Activated CD4-positive, alpha-beta T cell treated with anti-CD3 and anti-CD28 coated beads, Interleukin-2, amount 10 ng/mL, durations not matched to agents 7 days and 5 days (primary cell): ENCODE data around the gene NELFB. TPM values are rescaled to one million over a fixed set of nuclear protein-coding genes. Genes with fewer than 3 reads are reported as not detected.

Experiments used
- CTCF ChIA-PET: fragments of 350-600 bp; sonication (Branson Sonifier 250); formaldehyde crosslinking; loops from one replicate; lab custom pipeline; 2021; ENCODE audit warnings: antibody characterized with exemption; lab: Charles Lee
- POLR2A ChIA-PET: fragments of 350-600 bp; sonication (Branson Sonifier 250); formaldehyde crosslinking; loops from one replicate; lab custom pipeline; 2021; ENCODE audit warnings: antibody characterized with exemption; lab: Charles Lee
- DNase-seq: peaks from one replicate; pipeline ENCODE4 v3.0.0-alpha.2; 2020
- H3K27ac Mint-ChIP-seq: one replicate; pipeline ENCODE4 v1.8.0; 2021; ENCODE audit warnings: mild to moderate bottlenecking, moderate library complexity, mixed read lengths
- H3K27me3 Mint-ChIP-seq: one replicate; pipeline ENCODE4 v1.8.0; 2021; ENCODE audit warnings: mixed read lengths
- H3K36me3 Mint-ChIP-seq: one replicate; pipeline ENCODE4 v1.8.0; 2021; ENCODE audit warnings: low read depth, mixed read lengths
- H3K4me1 Mint-ChIP-seq: one replicate; pipeline ENCODE4 v1.8.0; 2021; ENCODE audit warnings: mixed read lengths
- H3K4me3 Mint-ChIP-seq: one replicate; pipeline ENCODE4 v1.8.0; 2021; ENCODE audit warnings: mild to moderate bottlenecking, moderate library complexity, mixed read lengths
- H3K9me3 Mint-ChIP-seq: one replicate; pipeline ENCODE4 v1.8.0; 2021; ENCODE audit warnings: mixed read lengths
- total RNA-seq, 2 experiments: library from RNA; stranded (reverse); gene quantifications; one replicate each; pipeline ENCODE4 v1.2.3, GENCODE V29; 2021

NELFB gene
- total RNA-seq, 2 experiments from 2014 or later, result 54.1 to 66.6 TPM

DNA sequence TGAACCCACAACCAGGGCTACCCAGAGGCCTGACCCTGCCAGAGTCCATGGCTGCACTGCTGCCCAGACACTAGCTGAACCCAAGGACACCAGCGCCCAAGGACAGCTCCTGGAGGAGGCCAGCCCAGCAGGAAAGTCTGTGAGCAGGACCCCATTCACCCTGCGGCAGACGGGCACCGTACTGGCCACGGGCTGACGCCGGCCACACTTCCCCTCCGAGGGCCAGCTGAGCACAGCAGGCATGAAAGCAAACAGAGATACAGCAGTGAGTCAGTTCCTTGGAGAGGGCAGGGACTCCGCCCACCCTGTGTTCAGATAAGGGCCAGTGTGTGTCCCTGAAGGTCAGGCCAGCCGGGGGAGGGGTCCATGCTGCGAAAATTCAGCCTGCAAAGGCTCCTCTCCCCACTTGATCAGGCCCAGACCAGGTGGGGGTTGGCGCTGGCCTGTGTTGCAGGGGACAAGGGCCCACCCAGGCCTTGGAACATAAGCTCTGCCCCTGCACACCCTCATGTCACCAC is 36.3 kb upstream of the NELFB start:
- H3K36me3 Mint-ChIP-seq, result peaks cover 2% of the 10 kb centered on the region

GRCh38 chr9:137219757-137220316 is 35.3 kb upstream of the NELFB start:
- H3K27me3 Mint-ChIP-seq, result no peaks in the 10 kb centered on the region
- POLR2A ChIA-PET, result no interaction called here
- peaks cover 2% of the 10 kb centered on the region for H3K36me3 Mint-ChIP-seq

More for the DNA sequence above, 36.3 kb upstream of the NELFB start:
- Mint-ChIP-seq H3K27me3 (no peaks in the 10 kb centered on the region), H3K9me3 (no peaks in the 10 kb centered on the region), H3K4me3 (no peak overlapping the region), H3K27ac (peak overlapping the region; percentile 36), H3K4me1 (peaks cover 7% of the 10 kb centered on the region)
- no peak for DNase-seq
- ChIA-PET POLR2A (no interaction called here), CTCF (interaction anchor here (0.6 to 1.1 kb wide), 3 partner anchors 12 to 172 kb away, joined by 3 to 5 read pairs (median 3); no protein-coding TSS in a partner anchor)

DNA sequence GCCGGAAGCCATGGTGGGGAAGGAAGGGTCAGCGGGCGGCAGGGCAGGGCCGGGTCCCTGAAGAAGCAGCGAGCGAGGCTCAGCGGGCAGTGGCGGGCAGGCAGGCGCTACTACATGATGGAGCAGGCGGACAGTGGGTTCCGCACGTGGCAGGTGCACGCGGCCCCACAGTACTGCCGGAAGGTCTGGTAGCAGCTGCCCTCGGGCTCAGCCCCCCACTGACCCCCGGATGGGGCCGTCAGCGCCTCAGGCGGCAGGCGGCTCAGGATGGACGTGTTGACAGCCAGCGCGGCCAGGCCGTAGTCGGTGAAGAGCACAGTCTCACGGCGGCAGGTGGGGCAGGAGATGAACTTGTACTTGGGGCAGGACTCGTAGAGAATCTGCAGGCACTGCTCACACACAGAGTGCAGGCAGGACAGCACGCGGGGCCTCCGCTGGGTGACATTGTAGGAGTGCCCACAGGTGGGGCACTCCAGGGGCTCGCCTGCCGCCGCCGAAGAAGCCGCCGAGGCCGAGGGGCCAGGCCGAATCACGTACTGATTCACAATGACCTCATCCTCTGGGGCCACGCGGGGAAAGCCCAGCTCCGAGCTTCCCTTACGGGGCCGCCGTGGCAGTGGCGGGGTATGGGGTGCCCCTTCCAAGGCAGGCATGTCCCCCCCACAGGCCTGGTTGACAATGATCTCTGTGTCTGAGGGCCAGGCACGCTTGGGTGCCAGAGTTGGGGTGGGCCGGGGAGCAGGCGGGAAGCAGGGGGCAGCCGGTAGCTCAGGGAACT is 34.6 kb upstream of the NELFB start:
- Mint-ChIP-seq H3K36me3 (peaks cover 2% of the 10 kb centered on the region), H3K27me3 (no peaks in the 10 kb centered on the region), H3K4me3 (peak overlapping the region; percentile 54), H3K9me3 (no peaks in the 10 kb centered on the region), H3K27ac (no peak overlapping the region), H3K4me1 (peaks cover 18% of the 10 kb centered on the region)
- ChIA-PET CTCF (interaction anchor here (0.9 to 1.6 kb wide), 3 partner anchors 16 to 50 kb away, joined by 3 read pairs; no protein-coding TSS in a partner anchor), POLR2A (no interaction called here)
- no peak for DNase-seq

More at GRCh38 chr9:137219757-137220316, 35.3 kb upstream of the NELFB start:
- Mint-ChIP-seq H3K9me3 (no peaks in the 10 kb centered on the region), H3K4me3 (peak overlapping the region; percentile 11), H3K27ac (no peak overlapping the region), H3K4me1 (peaks cover 13% of the 10 kb centered on the region)
- CTCF ChIA-PET, result interaction anchor here (0.9 to 1.4 kb wide), 3 partner anchors 13 to 17 kb away, joined by 3 read pairs; no protein-coding TSS in a partner anchor
- no peak for DNase-seq

DNA sequence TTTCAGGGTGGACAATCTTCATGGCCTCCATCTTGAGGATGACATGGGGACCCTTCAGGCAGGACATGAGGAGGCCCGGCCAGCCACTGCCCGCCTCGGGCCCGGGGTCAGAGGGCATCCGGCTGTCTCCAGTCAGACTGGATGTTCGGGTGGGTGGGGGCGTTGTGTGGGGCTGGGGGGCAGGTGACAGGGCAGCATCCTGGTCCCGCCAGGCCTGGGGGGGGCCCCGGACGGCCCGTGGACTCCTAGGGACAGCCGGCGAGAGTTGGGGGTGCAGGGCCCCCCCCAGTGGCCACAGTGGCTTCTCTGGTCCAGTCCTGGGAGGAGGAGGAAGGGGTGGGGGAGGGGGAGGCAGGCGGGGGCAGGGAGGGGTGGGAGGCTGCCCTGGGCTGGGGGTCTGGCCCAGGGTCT is 34.0 kb upstream of the NELFB start:
- Mint-ChIP-seq H3K27me3 (no peaks in the 10 kb centered on the region), H3K4me1 (peaks cover 18% of the 10 kb centered on the region), H3K9me3 (no peaks in the 10 kb centered on the region), H3K4me3 (peak overlapping the region; percentile 54), H3K27ac (no peak overlapping the region), H3K36me3 (peaks cover 2% of the 10 kb centered on the region)
- DNase-seq, result no peak
- ChIA-PET CTCF (interaction anchor here (1.4 to 1.6 kb wide), 2 partner anchors 16 to 50 kb away, joined by 3 read pairs; no protein-coding TSS in a partner anchor), POLR2A (interaction anchor here (0.5 kb wide), 1 partner anchor 197 kb away, joined by 9 read pairs; no protein-coding TSS in a partner anchor)

- H3K27ac Mint-ChIP-seq, result no peak overlapping the region
- POLR2A ChIA-PET, result interaction anchor here (0.5 kb wide), 1 partner anchor 198 kb away, joined by 9 read pairs; no protein-coding TSS in a partner anchor
- no peak overlapping the region for H3K4me3 Mint-ChIP-seq
- CTCF ChIA-PET, result interaction anchor here (1.1 to 1.6 kb wide), 2 partner anchors 51 to 186 kb away, joined by 3 read pairs; no protein-coding TSS in a partner anchor
- peaks cover 2% of the 10 kb centered on the region for H3K36me3 Mint-ChIP-seq
- H3K4me1 Mint-ChIP-seq, result peaks cover 18% of the 10 kb centered on the region
- H3K9me3 Mint-ChIP-seq, result no peaks in the 10 kb centered on the region
- DNase-seq, result no peak
- H3K27me3 Mint-ChIP-seq, result no peaks in the 10 kb centered on the region
Measured at GRCh38 chr9:137221506-137222111, 33.5 kb upstream of the NELFB start.

GRCh38 chr9:137222190-137223077 is 32.7 kb upstream of the NELFB start, which contains the start of gene RNF208:
Gene RNF208, minus strand, starts transcription at chr9:137222240. Its CDS starts 1,028 bp downstream, at chr9:137221212.
- Mint-ChIP-seq H3K27me3 (no peaks in the 10 kb centered on the region), H3K9me3 (no peaks in the 10 kb centered on the region), H3K4me1 (peaks cover 18% of the 10 kb centered on the region), H3K36me3 (no peaks in the 10 kb centered on the region), H3K4me3 (peak within 1 kb of the TSS; percentile 73), H3K27ac (peak within 1 kb of the TSS; percentile 84)
- ChIA-PET POLR2A (interaction anchor here (1.0 to 1.2 kb wide), 3 partner anchors 18 to 127 kb away, joined by 3 read pairs; partner anchors contain the start of genes TPRN and TUBB4B), CTCF (interaction anchor here (0.5 to 6.0 kb wide), 9 partner anchors 16 to 187 kb away, joined by 3 to 65 read pairs (median 3); partner anchors contain the start of gene TUBB4B)
- DNase-seq, result no peak

- H3K4me1 Mint-ChIP-seq, result peaks cover 21% of the 10 kb centered on the region
- H3K27me3 Mint-ChIP-seq, result peaks cover 2% of the 10 kb centered on the region
- POLR2A ChIA-PET, result interaction anchor here (1.0 to 1.2 kb wide), 3 partner anchors 17 to 128 kb away, joined by 3 read pairs; partner anchors contain the start of genes TPRN and TUBB4B
- H3K9me3 Mint-ChIP-seq, result no peaks in the 10 kb centered on the region
- CTCF ChIA-PET, result interaction anchor here (0.5 to 6.0 kb wide), 10 partner anchors 15 to 1127 kb away, joined by 3 to 65 read pairs (median 4); partner anchors contain the start of gene TUBB4B
- peak; percentile 99 for DNase-seq
- peak overlapping the region; percentile 84 for H3K27ac Mint-ChIP-seq
- H3K36me3 Mint-ChIP-seq, result no peaks in the 10 kb centered on the region
- H3K4me3 Mint-ChIP-seq, result peak overlapping the region; percentile 73
Measured at GRCh38 chr9:137223078-137223970, 31.8 kb upstream of the NELFB start.

DNA sequence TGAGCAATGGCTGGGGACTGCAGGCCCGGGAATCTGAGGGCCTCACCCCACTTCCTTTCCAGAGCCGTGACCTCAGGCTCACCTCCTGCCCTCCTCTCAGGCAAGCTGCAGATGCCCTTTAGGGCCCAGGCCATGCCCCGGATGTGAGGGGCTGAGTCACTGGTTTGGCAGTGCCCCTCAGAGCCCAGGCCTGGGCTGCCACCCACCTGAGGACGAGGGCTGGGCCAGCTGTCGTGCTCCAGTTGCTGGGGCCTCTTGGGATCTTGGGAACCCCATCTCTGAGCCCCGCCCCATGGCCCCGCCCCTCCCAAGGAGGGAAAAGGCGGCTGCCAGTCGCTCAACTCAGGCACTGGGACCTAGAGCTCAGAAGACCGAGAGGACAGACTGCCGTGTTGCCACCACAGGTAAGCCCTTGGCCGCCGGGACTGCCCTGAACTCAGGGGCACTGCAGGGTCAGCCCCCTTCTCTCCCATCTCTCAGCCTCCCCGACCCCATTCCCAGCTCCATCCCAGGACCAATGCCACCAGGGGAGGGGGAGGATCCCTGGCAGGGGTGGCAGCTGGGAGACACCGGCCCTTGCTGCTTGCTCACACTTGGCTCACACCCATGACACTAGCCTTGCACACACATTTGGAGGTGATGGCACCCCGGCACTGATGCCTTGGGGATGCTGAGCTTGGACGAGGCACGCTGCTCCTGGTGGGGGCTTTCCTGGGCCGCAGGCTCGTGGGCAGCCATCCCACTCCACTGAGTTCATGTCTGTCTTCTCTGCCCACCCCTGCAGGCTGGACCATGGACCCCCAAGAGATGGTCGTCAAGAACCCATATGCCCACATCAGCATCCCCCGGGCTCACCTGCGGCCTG is 30.1 kb upstream of the NELFB start, which contains the start of gene CYSRT1:
CYSRT1 (plus strand) TSS at position 345 of the 865 bp plus-strand sequence; CDS start at position 793, 448 bp downstream.
- H3K9me3 Mint-ChIP-seq, result no peaks in the 10 kb centered on the region
- peak; percentile 36 for DNase-seq
- H3K4me1 Mint-ChIP-seq, result peaks cover 21% of the 10 kb centered on the region
- H3K27ac Mint-ChIP-seq, result peak within 1 kb of the TSS; percentile 84
- H3K36me3 Mint-ChIP-seq, result no peaks in the 10 kb centered on the region
- ChIA-PET CTCF (interaction anchor here (0.9 to 6.0 kb wide), 4 partner anchors 13 to 129 kb away, joined by 3 to 65 read pairs (median 6); partner anchors contain the start of gene TUBB4B), POLR2A (no interaction called here)
- peak within 1 kb of the TSS; percentile 73 for H3K4me3 Mint-ChIP-seq
- H3K27me3 Mint-ChIP-seq, result peaks cover 2% of the 10 kb centered on the region

DNA sequence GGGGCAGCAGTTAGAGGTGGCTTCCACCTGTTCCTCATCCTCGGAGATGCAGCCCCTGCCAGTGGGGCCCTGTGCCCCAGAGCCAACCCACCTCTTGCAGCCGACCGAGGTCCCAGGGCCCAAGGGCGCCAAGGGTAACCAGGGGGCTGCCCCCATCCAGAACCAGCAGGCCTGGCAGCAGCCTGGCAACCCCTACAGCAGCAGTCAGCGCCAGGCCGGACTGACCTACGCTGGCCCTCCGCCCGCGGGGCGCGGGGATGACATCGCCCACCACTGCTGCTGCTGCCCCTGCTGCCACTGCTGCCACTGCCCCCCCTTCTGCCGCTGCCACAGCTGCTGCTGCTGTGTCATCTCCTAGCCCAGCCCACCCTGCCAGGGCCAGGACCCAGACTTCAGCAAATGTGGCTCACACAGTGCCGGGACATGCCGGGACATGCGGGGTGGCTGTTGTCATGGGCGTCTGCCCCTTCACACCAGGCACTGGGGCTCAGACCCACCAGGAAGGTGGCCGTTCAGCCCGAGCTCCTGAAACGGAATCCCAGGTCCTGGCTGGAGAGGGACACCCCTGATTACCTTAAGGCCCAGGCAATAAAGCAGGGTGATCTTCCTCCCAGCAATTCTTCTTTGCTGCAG is 29.3 kb upstream of the NELFB start:
- Mint-ChIP-seq H3K4me3 (no peak overlapping the region), H3K9me3 (no peaks in the 10 kb centered on the region), H3K27ac (peak overlapping the region; percentile 36), H3K36me3 (no peaks in the 10 kb centered on the region), H3K4me1 (peaks cover 20% of the 10 kb centered on the region), H3K27me3 (peaks cover 2% of the 10 kb centered on the region)
- CTCF ChIA-PET, result interaction anchor here (1.0 to 6.0 kb wide), 3 partner anchors 12 to 179 kb away, joined by 3 to 65 read pairs (median 3); partner anchors contain the start of gene TUBB4B
- DNase-seq, result no peak
- POLR2A ChIA-PET, result no interaction called here
